Stimulated activated CD4-positive, alpha-beta T cell treated with anti-CD3 and anti-CD28 coated beads, Interleukin-2, amount 100 ng/mL, for 4 hours (primary cell): ENCODE measurements around the gene SKP1.
A peak's percentile ranks its signal among the peaks of the same experiment; 100 is the strongest.

Experiments used
- DNase-seq: peaks from one replicate; pipeline ENCODE4 v3.0.0-alpha.2; 2020; ENCODE audit warnings: low read depth

The SKP1 gene

DNA sequence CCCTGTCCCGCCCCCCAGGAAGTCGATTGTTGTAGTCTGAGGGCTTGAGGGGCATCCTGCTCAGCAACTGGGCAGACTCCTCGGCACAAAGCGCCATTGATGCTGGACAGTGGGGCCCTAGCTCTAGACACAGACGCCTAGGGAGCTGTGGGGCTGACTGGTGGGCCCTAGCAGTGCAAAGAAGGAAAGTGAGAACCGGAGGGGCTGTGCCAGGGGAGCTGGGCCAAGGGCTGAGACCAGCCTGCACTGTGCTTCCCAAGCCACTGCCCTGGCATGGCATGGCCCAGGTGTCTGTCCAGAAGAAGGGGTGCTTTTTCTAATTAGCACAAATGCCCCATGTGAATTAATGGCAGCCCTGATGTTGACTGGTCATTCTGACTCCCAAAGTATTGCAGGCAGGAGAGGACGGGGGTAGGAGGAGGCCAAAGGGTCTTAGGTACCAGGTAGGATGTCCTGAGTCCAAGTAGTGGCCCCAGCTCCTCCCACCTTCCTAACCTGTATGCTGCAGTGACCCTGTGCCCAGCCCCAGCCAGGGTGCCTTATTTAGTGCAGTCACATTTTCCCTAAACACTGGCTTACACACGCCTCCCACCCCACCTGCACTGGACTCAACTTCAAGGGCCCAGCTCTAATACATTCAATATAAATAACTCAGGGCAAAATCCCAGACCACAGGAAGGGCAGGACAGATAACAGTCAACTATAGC lies 46.4 kb downstream of the SKP1 start:
- no peak for DNase-seq

DNA sequence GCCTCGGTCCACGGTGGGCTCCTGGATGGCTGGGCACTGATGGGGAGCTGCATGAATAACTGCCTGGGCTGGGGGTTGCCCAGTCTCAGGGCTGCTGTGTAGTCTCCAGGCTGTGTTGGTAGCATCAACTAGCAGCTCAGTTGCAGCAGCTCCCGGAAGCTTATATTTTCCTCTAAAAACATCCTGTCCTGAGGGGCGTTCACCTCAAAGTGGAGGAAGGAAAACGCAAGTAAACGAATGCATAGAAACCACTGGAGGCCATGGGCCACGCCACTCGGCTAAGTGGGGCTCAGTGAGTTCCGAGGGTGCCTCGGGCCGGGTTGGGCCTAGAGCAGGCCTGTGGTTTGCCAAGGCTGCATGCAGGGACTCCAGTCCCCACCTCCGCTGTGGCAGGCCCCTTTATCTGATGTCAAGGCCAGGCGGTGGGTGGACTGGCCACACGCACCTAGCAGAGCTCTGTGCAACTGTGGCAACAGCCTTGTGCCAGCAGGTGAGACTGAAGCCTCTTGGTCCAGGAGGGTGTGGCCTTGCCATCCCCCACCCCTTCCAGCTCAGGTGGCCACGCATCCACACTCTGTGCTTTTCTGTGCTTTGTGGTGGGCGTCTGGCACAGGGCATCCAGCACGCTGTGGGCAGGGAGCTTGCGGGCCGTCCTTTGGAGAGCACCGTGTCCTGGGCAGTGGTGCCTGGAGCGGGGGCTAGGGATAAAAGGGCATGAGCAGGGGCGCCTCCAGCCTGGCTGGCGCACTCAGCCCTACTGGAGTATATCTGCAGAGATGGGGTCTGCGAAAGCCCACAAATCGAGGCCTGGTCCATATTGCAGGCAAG lies 47.1 kb downstream of the SKP1 start:
- DNase-seq: no peak

DNA sequence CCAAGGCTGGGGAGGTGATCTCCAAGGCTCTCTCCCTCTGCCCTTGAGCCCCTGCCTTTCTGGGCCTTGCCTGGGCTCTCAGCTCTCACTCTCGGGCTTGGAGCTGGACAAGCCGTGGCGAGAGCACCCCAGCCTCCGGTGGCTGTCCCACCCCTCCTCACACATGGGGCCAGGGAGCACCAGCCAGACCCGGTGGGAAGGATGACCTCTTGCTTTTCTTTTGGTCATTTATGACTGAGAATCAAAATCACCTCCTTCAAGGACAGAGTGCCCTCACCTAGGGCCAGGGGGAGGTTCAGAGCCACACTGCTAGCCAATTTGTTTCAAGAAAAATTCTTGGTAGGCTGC lies 48.1 kb downstream of the SKP1 start:
- no peak for DNase-seq

DNA sequence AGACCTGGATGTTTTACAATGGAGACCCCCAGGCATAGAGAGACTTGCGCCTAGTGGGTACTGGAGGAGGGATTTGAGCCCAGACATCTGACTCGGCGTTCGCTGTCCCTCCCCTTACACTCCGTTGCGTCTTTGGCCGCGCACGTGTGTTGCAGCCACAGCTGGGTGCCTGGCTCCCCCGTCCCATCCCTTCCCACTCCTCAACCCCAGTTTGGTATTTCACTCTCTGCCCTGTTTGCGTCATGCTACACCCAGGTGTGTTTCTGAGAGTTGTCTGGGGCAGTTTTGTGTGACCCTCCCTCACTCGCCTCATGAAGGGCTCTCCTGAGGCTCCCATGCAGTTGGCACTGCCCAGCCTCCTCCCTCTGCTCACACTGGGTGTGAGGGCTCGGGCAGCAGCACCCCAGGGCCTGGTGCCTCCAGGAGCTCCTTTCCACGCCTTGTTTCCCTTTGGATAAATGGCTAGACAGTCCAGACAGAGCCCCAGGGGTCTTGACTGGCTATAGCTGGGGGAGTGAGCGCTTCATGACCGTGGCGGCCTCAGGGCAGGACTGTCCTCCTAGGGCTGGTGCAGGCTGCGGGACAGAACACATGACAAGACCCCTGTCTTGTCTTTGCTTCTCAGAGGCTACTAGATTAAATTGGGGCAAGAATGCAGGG lies 48.6 kb downstream of the SKP1 start:
- DNase-seq: no peak

DNA sequence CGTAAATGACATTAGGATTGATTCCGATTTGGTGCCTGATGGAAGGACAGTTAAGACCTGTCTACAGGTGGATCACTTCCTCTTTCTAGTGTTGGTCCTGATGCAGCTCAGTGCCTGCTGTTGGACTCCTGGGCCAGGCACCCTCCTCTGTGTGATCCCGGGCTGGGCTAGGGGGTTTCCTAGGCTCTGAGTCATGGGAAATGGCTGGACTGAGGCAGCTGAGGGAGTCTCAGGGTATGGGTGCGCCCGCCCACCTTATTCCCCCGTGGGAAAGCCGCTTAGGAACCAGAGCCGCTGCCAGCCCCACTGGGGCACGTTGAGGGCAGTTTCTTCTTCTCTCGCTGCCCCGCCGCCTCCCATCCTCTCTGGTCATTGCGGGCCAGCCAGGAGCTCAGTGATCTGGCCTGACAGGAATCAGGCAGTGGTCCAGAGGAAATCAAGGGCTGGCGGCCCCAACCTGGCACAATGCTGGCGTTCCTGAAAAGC lies 49.3 kb downstream of the SKP1 start:
- DNase-seq: peak; percentile 36

DNA sequence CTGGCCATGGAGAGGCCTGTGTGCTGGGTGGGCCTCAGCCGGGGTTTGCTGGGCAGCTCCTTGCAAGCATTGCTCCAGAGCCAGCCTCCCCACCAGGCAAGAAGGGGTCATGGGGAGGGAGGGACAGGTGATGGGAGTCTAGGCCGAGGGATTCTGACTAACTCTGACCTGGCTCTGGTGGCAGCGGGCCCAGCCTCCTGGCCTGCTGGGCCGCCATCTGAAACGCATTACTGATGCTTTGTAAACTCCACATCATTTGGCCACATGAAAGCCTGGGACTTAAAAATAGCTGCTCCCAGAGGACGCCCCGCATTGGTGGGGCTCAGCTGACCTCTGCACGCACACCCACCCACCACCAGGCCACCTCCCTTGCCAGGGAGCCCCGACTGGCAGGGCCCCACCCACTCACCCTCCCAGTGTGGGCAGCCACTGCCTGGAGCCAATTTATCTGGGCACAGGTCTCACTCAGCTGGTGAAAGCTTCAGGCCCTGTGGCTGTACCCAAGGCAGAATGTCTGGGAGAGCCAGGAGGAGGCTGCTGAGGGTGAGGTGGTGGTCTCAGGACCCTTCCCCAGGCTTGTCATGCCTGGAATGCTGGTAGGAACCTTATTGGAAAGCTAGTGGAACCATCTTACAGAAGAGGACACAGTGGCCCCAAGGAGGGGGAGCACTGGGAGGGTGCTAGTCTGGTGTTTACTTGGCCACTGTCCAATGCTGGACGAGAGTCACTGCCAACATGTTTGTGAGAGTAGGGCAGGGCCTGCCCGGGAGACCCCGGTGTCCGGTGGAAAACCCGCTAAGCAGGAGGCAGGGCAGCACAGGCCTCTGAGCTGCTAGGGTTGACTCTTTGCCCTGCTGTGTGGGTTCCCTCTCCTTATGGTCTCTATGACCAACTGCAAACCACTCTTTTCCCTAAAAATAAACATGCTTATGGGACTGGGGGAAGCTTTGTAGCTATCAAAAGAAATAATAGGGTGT lies 51.4 kb downstream of the SKP1 start:
- DNase-seq: no peak

DNA sequence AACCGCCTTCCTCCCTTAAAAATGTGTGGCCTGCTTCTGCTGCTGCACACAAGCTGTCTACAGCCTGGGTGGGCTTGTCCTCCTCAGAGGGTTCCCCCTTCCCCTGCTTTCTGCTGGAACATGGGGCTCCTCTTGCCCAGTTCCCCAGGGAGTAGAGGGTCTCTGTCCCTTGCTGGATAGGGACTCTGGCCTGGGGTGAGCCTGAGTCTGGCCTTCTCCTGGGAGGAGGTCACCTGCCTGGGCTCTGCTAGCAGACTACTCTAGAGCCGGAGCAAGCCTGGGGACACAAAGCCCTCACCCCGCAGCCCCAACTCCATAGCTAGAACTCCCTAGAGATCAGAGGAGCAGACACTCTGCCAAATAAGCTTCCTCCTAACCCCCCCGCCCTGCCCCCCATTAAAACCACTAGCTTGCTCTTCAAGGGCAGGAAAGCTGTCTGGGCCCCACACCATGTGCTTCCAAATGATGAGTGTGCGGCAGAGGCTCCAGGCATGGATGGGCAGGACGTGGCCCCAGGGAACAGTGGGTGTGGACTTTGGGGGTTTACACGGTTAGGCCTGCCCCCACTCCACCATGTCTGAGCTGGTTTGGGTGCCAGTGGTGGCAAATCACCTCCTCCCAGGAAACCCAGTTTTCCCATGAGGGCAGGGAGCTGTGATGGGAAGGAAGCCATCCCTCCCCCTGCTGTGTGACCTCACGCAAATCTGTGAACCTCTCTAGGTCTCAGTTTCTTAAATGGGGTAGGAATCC lies 52.3 kb downstream of the SKP1 start:
- no peak for DNase-seq

DNA sequence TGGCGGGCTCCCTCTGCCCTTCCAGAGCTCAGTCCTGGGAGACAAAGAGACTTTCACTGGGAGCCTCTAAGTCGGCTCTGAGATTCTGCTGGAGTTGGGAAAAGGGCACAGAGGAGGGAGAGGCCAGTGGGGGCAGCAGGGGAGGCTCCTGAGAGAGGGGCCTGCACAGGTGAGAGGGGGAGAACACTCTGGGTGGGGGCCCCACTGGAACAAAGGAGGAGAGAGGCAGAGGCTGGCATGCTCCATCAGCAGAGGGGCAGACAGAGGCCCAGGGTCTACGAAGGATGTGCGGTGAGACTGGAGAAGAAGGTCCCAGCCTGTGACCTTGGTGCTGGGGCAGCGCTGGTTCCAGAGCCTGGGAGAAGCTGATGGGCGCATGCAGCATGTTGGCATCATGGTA lies 53.4 kb downstream of the SKP1 start:
- DNase-seq: no peak

DNA sequence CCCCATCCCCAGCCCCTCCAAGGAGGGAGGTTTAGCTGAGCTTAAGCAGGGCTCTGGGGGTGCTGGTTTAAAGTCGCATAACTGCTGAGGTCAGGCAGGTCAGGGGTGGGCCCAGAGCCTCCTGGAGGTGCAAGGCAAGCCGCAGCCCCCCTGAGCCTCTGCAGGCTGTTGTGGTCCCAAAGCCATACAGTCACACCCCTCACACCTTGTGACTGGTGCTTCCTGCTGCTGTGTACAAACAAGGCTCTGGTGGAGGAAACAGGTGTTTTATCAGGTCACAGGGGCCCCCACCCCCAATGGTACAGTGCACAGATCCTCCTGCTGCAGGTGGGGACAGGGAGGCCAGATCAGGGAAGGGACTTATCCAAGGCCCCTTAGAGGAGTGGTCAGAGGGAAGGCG lies 54.2 kb downstream of the SKP1 start:
- DNase-seq: peak; percentile 27

DNA sequence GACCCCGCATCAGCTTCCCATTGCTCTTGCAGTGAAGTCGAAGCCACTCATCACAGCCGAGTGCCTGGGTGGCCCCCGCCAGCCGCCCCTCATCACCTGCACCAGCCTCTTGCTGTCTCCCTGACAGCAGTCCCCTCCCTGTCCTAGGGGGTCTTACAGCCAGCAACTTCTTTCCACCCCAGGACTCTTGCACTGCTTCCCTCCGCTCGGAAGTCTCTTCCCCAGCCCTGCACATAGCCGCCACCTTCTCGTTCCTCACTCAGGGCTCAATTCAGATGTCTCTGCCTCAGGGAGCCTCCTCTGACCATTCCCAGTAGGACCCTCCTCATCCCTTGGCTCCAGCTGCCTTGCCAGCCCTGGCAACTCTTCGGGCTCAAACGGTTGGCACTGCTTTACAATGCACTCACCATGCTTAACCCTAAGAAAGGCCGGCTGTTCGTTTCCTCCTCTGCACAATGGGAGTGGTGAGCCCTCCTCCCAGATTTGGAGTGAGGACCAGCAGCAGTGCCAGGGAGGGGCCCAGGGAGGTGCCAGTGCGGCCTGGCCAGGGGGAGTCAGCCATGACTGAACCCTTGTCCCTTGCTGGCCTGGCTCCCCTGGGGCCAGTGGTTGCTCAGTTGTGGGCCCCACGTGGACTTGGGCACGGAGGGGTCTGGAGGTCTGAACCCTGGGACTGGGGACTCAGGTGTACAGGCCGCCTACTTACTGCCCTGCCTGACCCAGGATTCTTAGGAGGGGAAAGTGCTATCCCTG lies 56.2 kb downstream of the SKP1 start:
- no peak for DNase-seq

DNA sequence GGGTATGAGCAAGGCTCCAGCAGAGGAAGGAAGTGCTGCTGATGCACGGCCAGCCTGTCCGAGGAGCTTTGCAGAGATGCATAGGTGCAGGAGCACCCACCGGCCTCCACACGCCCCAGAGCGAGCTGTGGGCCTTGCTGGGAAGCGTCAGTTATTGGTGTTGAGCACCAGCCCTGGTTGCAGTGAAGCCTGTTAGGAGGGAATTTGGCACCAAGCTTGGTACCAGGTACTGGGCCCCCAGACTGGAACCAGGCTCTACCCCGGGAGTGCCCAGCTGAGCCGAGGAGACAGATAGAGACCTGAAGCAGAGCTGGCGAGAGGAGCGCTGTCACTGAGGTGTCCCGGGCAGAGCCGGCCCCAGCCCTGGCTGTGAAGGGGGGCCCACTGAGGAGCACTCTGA lies 57.0 kb downstream of the SKP1 start:
- no peak for DNase-seq

DNA sequence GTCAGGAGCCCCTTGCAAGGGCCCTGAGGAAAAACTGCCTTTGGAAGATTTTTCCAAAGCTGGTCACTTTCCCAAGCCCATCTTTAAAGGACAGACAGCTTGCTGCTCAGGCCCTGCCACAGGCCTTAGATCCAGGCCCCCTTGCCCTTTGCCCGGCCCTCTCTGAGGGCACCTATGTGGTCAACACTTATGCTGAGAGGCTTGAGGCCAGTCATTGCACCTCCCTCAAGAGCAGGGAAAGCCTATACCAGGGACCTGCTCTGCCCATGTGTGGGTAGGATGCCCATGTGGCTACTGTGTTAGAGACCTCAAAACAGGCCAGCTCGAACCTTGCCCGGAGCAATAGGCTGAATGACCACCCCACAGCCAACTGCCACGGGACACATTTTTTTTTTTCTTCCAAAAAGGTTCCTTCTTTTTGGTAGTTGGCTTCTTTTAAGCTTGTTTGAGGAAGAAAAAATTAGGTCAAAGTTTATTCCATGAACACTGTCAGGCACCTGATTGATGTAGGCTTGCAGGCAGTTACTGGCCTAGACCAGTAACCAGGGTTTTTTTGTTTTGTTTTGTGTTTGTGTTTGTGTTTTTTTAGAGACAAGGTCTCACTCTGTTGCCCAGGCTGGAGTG lies 58.4 kb downstream of the SKP1 start:
- DNase-seq: no peak

DNA sequence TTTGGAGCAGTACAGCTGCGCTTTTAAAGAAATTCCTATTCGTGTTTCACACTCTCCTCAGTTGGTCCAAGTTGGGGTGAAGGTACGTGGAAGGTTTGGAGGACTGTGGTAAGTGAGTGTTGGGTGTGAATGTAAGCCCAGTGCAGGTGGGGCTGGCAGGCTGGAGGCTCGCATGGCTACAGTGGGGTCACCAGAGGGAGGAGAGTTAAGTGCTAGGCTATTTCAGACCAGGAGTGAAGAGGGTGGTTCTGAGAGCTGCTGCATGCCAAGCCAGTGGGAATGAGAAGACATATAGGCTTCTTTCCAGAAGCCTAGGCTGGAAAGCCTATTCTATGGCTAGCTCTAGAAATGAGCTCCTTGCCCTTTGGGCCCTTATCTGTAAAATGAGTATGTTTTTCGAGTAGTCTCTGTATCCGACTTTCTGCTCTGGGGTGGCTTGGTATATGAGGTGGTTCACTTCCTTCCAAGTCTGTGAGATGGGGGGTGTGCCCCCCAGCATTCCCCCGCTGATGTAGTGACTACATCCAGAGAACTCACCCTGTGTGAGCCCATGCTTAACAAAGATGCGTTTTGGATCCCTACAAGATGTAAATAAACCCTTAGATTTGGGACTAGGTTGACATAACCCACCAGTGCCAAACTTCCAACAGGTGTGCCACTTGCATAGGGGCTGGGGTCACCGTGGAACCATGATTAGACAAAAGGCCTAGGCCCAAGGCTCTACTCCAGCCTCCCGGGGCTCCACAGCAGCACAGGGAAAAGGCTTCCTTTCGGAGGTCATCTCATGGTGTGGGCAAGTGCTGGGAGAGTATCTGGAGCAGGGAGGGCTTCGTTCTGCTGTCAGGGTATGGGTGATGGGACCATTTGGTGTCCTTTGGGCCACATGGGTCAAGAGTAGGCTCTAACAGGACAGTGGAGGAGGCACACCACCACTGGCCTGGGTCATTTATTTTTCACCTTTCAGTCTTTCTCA lies 59.7 kb downstream of the SKP1 start:
- no peak for DNase-seq

DNA sequence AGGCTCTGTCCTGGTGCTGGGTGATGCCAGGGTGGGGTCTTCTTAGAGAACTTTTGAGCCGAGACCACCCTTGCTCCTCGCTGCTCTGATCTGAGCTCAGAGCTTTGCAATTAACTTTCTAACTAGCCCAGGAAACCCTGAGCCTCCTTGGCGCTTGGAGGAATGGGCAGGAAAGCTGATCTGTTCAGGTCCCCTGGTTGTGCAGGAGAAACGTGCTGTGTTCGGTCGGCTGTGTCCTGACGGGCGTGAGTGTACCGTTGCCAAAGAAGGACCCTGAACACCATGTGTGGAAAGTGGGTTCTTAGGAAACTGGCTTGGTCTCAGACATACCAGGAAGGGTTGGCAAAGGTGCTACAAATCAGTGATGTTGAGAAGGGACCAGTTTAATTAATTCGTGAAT lies 60.5 kb downstream of the SKP1 start:
- DNase-seq: no peak

DNA sequence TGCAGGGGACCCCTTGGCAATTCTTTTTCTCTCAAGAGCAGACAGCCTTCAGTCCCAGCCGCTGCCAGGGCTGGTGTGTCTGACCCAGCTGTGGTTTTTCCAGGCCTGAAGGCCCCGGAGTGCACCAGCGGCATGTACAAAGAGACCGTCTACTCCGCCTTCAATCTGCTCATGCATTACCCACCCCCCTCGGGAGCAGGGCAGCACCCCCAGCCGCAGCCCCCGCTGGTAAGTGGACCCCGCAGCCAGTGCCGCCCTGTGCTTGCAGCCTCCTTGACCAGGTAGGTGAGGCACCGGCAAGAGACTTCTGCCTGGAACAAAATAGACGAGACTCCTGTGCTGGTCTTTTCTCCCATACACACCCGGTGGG lies 61.0 kb downstream of the SKP1 start:
- no peak for DNase-seq

DNA sequence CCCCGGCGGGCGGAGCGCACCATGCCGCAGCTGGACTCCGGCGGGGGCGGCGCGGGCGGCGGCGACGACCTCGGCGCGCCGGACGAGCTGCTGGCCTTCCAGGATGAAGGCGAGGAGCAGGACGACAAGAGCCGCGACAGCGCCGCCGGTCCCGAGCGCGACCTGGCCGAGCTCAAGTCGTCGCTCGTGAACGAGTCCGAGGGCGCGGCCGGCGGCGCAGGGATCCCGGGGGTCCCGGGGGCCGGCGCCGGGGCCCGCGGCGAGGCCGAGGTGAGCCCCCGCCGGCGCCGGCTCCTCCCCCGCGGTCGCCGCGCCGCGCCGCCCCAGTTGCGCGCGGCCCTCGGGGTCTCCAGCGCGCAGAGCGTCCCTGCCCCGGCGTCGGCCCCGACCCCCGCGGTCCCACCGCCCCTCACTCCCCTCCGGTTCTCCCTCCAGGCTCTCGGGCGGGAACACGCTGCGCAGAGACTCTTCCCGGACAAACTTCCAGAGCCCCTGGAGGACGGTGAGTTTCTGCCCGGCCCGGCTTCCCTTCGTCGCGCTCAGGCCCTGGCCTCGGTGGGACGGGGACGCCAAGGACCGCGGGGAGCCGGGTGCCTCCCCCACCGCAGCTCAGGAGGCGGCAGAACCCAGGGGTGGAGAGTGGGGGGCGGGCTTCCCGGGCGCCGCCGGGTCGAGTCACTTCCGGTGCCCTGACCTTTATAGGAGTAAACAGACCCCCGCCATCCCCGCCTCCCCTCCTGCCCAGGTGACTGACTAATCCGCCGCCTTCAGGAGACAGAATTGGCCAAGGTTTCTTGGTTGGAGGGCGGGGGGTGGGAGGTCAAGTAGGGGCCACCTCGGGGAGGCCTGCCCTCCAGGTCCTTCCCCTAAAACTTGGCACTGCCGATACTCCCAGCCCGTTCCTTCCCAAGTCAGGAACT lies 61.6 kb downstream of the SKP1 start:
- DNase-seq: peak; percentile 78
